ENCODE data around the gene PRKCB. TPM values are rescaled to one million over a fixed set of nuclear protein-coding genes. Genes with fewer than 3 reads are reported as not detected.
"Not testable (repeated sequence)": the region's sequence is repeated elsewhere in the genome, so short reads cannot be mapped to it uniquely, and the experiment has no call there.

The PRKCB gene
- total and polyA plus RNA-seq, 4 donors = 1.6 to 9.4 (median 4.0) TPM

GRCh38 chr16:24101431-24101830 lies 265.6 kb downstream of the PRKCB start:
- no peak for DNase-seq (ENCODE audit: low spot score)
- no peak overlapping the region for H3K9ac ChIP-seq (ENCODE audit: low read depth in 1 of 2, low read length in 2 of 2)
- H3K36me3 ChIP-seq (ENCODE audit: control insufficient read depth in 4 of 4, insufficient read depth in 3 of 4, low read depth in 1 of 4, low read length in 3 of 4) = no peaks in the 10 kb centered on the region
- no peak overlapping the region for H3K4me3 ChIP-seq (ENCODE audit: low read depth in 1 of 3, low read length in 3 of 3)
- 69% methylated on average over 2 of the region's 2 CpGs for WGBS
- no peak overlapping the region for H3K27ac ChIP-seq (ENCODE audit: low read depth in 1 of 2, low read length in 2 of 2)
- TF ChIP-seq, protein P1, sequence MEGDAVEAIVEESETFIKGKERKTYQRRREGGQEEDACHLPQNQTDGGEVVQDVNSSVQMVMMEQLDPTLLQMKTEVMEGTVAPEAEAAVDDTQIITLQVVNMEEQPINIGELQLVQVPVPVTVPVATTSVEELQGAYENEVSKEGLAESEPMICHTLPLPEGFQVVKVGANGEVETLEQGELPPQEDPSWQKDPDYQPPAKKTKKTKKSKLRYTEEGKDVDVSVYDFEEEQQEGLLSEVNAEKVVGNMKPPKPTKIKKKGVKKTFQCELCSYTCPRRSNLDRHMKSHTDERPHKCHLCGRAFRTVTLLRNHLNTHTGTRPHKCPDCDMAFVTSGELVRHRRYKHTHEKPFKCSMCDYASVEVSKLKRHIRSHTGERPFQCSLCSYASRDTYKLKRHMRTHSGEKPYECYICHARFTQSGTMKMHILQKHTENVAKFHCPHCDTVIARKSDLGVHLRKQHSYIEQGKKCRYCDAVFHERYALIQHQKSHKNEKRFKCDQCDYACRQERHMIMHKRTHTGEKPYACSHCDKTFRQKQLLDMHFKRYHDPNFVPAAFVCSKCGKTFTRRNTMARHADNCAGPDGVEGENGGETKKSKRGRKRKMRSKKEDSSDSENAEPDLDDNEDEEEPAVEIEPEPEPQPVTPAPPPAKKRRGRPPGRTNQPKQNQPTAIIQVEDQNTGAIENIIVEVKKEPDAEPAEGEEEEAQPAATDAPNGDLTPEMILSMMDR (IDR thresholded peaks at IDR 0.05; ENCODE audit: low read depth, low read length, missing input control) = no peak
- TF ChIP-seq MAX (IDR thresholded peaks at IDR 0.05) (no peak), GABPA (IDR thresholded peaks at IDR 0.05 in 1 of 2, conservative IDR thresholded peaks at IDR 0.05 in 1 of 2) (no peak), JUND (IDR thresholded peaks at IDR 0.05) (no peak), HNF4A (conservative IDR thresholded peaks at IDR 0.05) (no peak)
- H3K9me3 ChIP-seq (ENCODE audit: control insufficient read depth in 4 of 4, low read length in 3 of 4) = no peaks in the 10 kb centered on the region
- H3K27me3 ChIP-seq (ENCODE audit: control insufficient read depth in 4 of 4, insufficient read depth in 4 of 4, low read length in 3 of 4) = peaks cover 0 to 3% (median 0%) of the 10 kb centered on the region in 4 donors
- H3K4me1 ChIP-seq (ENCODE audit: control insufficient read depth in 4 of 4, insufficient read depth in 4 of 4, low read length in 3 of 4) = no peaks in the 10 kb centered on the region

DNA sequence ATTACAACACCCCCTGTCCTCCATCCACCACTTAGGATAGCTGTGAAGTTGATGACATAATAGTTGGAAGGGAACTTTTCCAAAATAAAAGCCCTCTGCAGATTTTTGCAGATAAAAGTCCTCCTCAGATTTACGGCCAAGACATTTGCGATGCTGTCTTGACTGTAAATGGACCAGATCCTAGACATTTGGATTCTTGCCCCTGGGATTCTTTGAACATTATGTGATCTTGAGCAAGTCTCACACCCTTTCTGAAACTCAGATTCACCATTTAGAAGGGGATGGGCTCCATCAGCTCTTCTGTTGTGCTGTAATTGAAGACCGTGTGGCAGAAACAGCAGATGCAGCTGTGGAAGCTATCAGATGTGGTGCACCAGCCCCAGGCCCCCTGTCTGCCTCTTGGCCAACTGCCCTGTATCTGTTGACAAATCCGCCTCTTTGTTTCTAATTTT lies 266.5 kb downstream of the PRKCB start:
- H3K9ac ChIP-seq (ENCODE audit: low read depth in 1 of 2, low read length in 2 of 2) = no peak overlapping the region
- peaks cover 0 to 3% (median 0%) of the 10 kb centered on the region in 4 donors for H3K27me3 ChIP-seq (ENCODE audit: control insufficient read depth in 4 of 4, insufficient read depth in 4 of 4, low read length in 3 of 4)
- H3K4me3 ChIP-seq (ENCODE audit: low read depth in 1 of 3, low read length in 3 of 3) = no peak overlapping the region
- no peak overlapping the region for H3K27ac ChIP-seq (ENCODE audit: low read depth in 1 of 2, low read length in 2 of 2)
- no peaks in the 10 kb centered on the region for H3K9me3 ChIP-seq (ENCODE audit: control insufficient read depth in 4 of 4, low read length in 3 of 4)
- no peaks in the 10 kb centered on the region for H3K4me1 ChIP-seq (ENCODE audit: control insufficient read depth in 4 of 4, insufficient read depth in 4 of 4, low read length in 3 of 4)
- WGBS = 61% methylated on average over 4 of the region's 4 CpGs
- DNase-seq (ENCODE audit: low spot score) = no peak
- no peaks in the 10 kb centered on the region for H3K36me3 ChIP-seq (ENCODE audit: control insufficient read depth in 4 of 4, insufficient read depth in 3 of 4, low read depth in 1 of 4, low read length in 3 of 4)
- TF ChIP-seq FOXA2 (IDR thresholded peaks at IDR 0.05) (no peak), YY1 (IDR thresholded peaks at IDR 0.05) (no peak), SP1 (IDR thresholded peaks at IDR 0.05) (no peak), JUND (IDR thresholded peaks at IDR 0.05) (no peak), HNF4G (IDR thresholded peaks at IDR 0.05) (no peak), RXRA (IDR thresholded peaks at IDR 0.05) (no peak), GABPA (IDR thresholded peaks at IDR 0.05 in 1 of 2, conservative IDR thresholded peaks at IDR 0.05 in 1 of 2) (no peak), FOXA1 (IDR thresholded peaks at IDR 0.05) (no peak), NR2F2 (IDR thresholded peaks at IDR 0.05) (no peak), RAD21 (IDR thresholded peaks at IDR 0.05) (no peak), MAX (IDR thresholded peaks at IDR 0.05) (no peak), ATF3 (IDR thresholded peaks at IDR 0.05) (no peak), EGR1 (IDR thresholded peaks at IDR 0.05; ENCODE audit: low read depth in 2 of 2) (no peak), TAF1 (conservative IDR thresholded peaks at IDR 0.05) (no peak), HNF4A (conservative IDR thresholded peaks at IDR 0.05) (no peak)
- TF ChIP-seq, protein P2, sequence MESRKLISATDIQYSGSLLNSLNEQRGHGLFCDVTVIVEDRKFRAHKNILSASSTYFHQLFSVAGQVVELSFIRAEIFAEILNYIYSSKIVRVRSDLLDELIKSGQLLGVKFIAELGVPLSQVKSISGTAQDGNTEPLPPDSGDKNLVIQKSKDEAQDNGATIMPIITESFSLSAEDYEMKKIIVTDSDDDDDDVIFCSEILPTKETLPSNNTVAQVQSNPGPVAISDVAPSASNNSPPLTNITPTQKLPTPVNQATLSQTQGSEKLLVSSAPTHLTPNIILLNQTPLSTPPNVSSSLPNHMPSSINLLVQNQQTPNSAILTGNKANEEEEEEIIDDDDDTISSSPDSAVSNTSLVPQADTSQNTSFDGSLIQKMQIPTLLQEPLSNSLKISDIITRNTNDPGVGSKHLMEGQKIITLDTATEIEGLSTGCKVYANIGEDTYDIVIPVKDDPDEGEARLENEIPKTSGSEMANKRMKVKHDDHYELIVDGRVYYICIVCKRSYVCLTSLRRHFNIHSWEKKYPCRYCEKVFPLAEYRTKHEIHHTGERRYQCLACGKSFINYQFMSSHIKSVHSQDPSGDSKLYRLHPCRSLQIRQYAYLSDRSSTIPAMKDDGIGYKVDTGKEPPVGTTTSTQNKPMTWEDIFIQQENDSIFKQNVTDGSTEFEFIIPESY (IDR thresholded peaks at IDR 0.05) = no peak
- TF ChIP-seq, protein P1 (IDR thresholded peaks at IDR 0.05; ENCODE audit: low read depth, low read length, missing input control) = no peak

GRCh38 chr16:24105471-24105870 lies 269.7 kb downstream of the PRKCB start:
- not testable (repeated sequence) for H3K27me3 ChIP-seq (ENCODE audit: control insufficient read depth in 4 of 4, insufficient read depth in 4 of 4, low read length in 3 of 4); H3K36me3 ChIP-seq (ENCODE audit: control insufficient read depth in 4 of 4, insufficient read depth in 3 of 4, low read depth in 1 of 4, low read length in 3 of 4); H3K4me3 ChIP-seq (ENCODE audit: low read depth in 1 of 3, low read length in 3 of 3); H3K9me3 ChIP-seq (ENCODE audit: control insufficient read depth in 4 of 4, low read length in 3 of 4); H3K4me1 ChIP-seq (ENCODE audit: control insufficient read depth in 4 of 4, insufficient read depth in 4 of 4, low read length in 3 of 4); H3K27ac ChIP-seq (ENCODE audit: low read depth in 1 of 2, low read length in 2 of 2); H3K9ac ChIP-seq (ENCODE audit: low read depth in 1 of 2, low read length in 2 of 2); DNase-seq (ENCODE audit: low spot score)
- WGBS = 96% methylated on average over 2 of the region's 2 CpGs

DNA sequence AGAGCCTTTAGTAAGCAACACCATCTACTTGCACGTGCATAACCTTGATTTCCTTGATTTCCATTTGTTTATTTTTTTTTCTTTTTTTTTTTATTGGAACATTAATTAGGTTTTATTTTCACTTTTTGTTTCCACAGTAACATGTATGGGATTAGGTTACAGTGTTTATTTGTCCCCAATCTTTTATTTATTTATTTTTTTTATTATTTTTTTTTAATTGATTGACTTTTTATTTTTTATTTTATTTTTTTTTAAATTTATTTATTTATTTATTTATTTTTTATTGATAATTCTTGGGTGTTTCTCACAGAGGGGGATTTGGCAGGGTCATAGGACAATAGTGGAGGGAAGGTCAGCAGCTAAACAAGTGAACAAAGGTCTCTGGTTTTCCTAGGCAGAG lies 272.3 kb downstream of the PRKCB start:
- H3K9me3 ChIP-seq (ENCODE audit: control insufficient read depth in 4 of 4, low read length in 3 of 4); H3K27ac ChIP-seq (ENCODE audit: low read depth in 1 of 2, low read length in 2 of 2); H3K4me3 ChIP-seq (ENCODE audit: low read depth in 1 of 3, low read length in 3 of 3); H3K27me3 ChIP-seq (ENCODE audit: control insufficient read depth in 4 of 4, insufficient read depth in 4 of 4, low read length in 3 of 4); H3K36me3 ChIP-seq (ENCODE audit: control insufficient read depth in 4 of 4, insufficient read depth in 3 of 4, low read depth in 1 of 4, low read length in 3 of 4); DNase-seq (ENCODE audit: low spot score); H3K9ac ChIP-seq (ENCODE audit: low read depth in 1 of 2, low read length in 2 of 2); H3K4me1 ChIP-seq (ENCODE audit: control insufficient read depth in 4 of 4, insufficient read depth in 4 of 4, low read length in 3 of 4): not testable (repeated sequence)
- 58% methylated on average over 1 of the region's 1 CpG for WGBS
